Measurements from ENCODE around the gene NOVA2. TPM values are rescaled to one million over a fixed set of nuclear protein-coding genes. Genes with fewer than 3 reads are reported as not detected.

The NOVA2 gene
- total RNA-seq, 1 experiment from 2014 or later, result 11.3 TPM

DNA sequence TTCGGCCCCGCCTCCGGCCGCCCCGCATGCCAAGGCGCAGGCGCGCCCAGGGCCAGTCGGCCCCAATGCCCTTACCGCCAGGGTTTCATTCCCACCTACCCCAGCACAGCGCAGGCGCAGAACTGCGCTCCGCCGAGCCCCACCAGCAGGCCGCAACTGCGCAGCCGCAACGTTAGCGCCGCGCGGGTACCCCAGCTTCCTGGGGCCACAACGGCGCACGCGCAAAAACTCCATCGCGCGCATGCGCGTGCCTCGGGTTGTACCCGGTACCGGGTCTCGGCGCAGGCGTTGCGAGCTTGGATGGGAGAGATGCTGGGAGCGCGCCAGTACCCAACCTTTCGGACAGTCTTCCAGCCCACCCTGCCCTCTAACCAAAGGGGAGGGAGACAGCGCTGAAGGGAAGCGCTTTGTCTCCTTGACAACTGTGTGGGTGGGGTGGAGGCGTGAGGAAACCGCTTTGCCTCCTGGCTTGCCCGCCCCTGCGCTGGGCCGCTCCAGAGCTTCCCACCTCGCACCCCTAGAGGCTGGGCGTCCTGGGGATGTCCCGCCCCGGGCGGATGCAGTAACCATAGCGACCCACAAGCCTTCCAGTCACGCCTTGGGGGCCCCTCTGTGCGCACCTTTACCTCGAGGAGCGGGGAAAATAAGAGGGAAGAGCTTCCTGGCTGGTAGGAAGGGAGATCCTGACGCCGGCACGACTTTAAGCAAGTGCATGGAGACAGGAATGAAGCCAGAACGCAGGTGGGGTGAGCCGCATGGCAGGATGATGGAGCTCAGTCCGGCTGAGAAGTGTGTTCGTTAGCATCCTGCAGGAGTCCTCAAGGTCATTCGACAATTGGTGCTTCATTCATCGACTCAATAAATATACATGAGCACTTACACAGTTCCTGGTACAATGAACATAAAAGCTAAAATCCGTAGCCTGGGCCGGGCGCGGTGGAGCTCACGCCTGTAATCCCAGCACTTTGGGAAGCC lies 70.7 kb downstream of the NOVA2 start (continued):
- TF ChIP-seq ZNF121 (CRISPR knock-in tag; IDR thresholded peaks at IDR 0.05), result no peak
- TF ChIP-seq, protein P1, sequence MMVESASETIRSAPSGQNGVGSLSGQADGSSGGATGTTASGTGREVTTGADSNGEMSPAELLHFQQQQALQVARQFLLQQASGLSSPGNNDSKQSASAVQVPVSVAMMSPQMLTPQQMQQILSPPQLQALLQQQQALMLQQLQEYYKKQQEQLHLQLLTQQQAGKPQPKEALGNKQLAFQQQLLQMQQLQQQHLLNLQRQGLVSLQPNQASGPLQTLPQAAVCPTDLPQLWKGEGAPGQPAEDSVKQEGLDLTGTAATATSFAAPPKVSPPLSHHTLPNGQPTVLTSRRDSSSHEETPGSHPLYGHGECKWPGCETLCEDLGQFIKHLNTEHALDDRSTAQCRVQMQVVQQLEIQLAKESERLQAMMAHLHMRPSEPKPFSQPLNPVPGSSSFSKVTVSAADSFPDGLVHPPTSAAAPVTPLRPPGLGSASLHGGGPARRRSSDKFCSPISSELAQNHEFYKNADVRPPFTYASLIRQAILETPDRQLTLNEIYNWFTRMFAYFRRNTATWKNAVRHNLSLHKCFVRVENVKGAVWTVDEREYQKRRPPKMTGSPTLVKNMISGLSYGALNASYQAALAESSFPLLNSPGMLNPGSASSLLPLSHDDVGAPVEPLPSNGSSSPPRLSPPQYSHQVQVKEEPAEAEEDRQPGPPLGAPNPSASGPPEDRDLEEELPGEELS (CRISPR knock-in tag; IDR thresholded peaks at IDR 0.05), result no peak
- no peak for TF ChIP-seq CBFB (CRISPR knock-in tag; IDR thresholded peaks at IDR 0.05; ENCODE audit: low read depth)
- TF ChIP-seq SP1 (CRISPR knock-in tag; conservative IDR thresholded peaks at IDR 0.05), result peak; percentile 23; the same call in 1 of the 2 replicates
- no peak for TF ChIP-seq JUN (CRISPR knock-in tag; IDR thresholded peaks at IDR 0.05)
- TF ChIP-seq, protein P2, sequence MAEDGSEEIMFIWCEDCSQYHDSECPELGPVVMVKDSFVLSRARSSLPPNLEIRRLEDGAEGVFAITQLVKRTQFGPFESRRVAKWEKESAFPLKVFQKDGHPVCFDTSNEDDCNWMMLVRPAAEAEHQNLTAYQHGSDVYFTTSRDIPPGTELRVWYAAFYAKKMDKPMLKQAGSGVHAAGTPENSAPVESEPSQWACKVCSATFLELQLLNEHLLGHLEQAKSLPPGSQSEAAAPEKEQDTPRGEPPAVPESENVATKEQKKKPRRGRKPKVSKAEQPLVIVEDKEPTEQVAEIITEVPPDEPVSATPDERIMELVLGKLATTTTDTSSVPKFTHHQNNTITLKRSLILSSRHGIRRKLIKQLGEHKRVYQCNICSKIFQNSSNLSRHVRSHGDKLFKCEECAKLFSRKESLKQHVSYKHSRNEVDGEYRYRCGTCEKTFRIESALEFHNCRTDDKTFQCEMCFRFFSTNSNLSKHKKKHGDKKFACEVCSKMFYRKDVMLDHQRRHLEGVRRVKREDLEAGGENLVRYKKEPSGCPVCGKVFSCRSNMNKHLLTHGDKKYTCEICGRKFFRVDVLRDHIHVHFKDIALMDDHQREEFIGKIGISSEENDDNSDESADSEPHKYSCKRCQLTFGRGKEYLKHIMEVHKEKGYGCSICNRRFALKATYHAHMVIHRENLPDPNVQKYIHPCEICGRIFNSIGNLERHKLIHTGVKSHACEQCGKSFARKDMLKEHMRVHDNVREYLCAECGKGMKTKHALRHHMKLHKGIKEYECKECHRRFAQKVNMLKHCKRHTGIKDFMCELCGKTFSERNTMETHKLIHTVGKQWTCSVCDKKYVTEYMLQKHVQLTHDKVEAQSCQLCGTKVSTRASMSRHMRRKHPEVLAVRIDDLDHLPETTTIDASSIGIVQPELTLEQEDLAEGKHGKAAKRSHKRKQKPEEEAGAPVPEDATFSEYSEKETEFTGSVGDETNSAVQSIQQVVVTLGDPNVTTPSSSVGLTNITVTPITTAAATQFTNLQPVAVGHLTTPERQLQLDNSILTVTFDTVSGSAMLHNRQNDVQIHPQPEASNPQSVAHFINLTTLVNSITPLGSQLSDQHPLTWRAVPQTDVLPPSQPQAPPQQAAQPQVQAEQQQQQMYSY (CRISPR knock-in tag; IDR thresholded peaks at IDR 0.05), result peak; percentile 97
- 0 out of 2 replicates have a peak, but pooled peaks have one; percentile 30 for TF ChIP-seq NFYB (CRISPR knock-in tag; conservative IDR thresholded peaks at IDR 0.05; ENCODE audit: low read depth)
- TF ChIP-seq, protein P3, sequence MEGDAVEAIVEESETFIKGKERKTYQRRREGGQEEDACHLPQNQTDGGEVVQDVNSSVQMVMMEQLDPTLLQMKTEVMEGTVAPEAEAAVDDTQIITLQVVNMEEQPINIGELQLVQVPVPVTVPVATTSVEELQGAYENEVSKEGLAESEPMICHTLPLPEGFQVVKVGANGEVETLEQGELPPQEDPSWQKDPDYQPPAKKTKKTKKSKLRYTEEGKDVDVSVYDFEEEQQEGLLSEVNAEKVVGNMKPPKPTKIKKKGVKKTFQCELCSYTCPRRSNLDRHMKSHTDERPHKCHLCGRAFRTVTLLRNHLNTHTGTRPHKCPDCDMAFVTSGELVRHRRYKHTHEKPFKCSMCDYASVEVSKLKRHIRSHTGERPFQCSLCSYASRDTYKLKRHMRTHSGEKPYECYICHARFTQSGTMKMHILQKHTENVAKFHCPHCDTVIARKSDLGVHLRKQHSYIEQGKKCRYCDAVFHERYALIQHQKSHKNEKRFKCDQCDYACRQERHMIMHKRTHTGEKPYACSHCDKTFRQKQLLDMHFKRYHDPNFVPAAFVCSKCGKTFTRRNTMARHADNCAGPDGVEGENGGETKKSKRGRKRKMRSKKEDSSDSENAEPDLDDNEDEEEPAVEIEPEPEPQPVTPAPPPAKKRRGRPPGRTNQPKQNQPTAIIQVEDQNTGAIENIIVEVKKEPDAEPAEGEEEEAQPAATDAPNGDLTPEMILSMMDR (IDR thresholded peaks at IDR 0.05), result no peak
- 0 out of 2 replicates have a peak, but pooled peaks have one; percentile 7 for TF ChIP-seq ETV6 (CRISPR knock-in tag; IDR thresholded peaks at IDR 0.05)
- no peak for TF ChIP-seq ZNF317 (CRISPR knock-in tag; IDR thresholded peaks at IDR 0.05; ENCODE audit: borderline replicate concordance, low read depth)
- TF ChIP-seq EMX1 (CRISPR knock-in tag; IDR thresholded peaks at IDR 0.05), result no peak
- TF ChIP-seq TEAD4 (CRISPR knock-in tag; IDR thresholded peaks at IDR 0.05), result no peak
- TF ChIP-seq, protein P4, sequence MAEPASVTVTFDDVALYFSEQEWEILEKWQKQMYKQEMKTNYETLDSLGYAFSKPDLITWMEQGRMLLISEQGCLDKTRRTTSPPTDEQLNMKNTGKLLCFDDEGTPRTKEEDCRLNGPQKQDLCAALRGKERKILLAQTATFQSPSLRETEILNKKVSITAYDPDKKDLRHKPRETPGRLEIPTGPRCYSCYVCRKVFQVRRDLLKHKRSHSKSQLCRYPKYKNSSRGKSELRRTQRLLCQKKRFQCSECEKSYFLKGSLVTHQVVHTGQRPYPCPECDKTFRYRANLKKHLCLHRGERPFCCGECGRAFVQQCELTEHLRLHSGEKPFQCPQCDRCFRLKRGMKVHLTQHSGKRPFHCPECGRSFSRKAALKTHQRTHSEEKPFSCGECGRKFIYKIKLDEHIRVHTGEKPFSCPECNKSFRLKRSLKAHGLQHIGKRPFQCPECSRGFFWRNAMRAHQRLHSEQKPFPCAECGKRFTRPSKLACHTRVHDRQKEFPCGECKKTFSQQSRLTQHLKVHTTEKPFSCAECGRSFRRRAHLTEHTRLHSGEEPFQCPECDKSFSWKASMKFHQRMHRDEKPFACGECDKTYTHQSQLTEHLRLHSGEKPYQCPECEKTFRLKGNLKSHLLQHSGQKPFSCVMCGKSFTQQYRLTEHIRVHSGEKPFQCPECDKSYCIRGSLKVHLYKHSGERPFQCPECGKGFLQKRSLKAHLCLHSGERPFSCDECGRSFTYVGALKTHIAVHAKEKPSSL (CRISPR knock-in tag; conservative IDR thresholded peaks at IDR 0.05), result no peak
- TF ChIP-seq, protein P5, sequence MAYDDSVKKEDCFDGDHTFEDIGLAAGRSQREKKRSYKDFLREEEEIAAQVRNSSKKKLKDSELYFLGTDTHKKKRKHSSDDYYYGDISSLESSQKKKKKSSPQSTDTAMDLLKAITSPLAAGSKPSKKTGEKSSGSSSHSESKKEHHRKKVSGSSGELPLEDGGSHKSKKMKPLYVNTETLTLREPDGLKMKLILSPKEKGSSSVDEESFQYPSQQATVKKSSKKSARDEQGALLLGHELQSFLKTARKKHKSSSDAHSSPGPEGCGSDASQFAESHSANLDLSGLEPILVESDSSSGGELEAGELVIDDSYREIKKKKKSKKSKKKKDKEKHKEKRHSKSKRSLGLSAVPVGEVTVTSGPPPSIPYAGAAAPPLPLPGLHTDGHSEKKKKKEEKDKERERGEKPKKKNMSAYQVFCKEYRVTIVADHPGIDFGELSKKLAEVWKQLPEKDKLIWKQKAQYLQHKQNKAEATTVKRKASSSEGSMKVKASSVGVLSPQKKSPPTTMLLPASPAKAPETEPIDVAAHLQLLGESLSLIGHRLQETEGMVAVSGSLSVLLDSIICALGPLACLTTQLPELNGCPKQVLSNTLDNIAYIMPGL (CRISPR knock-in tag; IDR thresholded peaks at IDR 0.05), result no peak
- TF ChIP-seq ESRRA (CRISPR knock-in tag; IDR thresholded peaks at IDR 0.05; ENCODE audit: borderline replicate concordance), result no peak
- TF ChIP-seq, protein P6, sequence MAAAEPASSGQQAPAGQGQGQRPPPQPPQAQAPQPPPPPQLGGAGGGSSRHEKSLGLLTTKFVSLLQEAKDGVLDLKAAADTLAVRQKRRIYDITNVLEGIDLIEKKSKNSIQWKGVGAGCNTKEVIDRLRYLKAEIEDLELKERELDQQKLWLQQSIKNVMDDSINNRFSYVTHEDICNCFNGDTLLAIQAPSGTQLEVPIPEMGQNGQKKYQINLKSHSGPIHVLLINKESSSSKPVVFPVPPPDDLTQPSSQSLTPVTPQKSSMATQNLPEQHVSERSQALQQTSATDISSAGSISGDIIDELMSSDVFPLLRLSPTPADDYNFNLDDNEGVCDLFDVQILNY (CRISPR knock-in tag; IDR thresholded peaks at IDR 0.05), result peak; percentile 62; the same call in 1 of the 2 replicates
- no peak; the same call in 1 of the 2 replicates for TF ChIP-seq KAT7 (CRISPR knock-in tag; IDR thresholded peaks at IDR 0.05; ENCODE audit: borderline replicate concordance)
- TF ChIP-seq SMAD4 (CRISPR knock-in tag; IDR thresholded peaks at IDR 0.05), result no peak
- TF ChIP-seq, protein P7, sequence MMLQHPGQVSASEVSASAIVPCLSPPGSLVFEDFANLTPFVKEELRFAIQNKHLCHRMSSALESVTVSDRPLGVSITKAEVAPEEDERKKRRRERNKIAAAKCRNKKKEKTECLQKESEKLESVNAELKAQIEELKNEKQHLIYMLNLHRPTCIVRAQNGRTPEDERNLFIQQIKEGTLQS (CRISPR knock-in tag; conservative IDR thresholded peaks at IDR 0.05), result no peak
- TF ChIP-seq, protein P8, sequence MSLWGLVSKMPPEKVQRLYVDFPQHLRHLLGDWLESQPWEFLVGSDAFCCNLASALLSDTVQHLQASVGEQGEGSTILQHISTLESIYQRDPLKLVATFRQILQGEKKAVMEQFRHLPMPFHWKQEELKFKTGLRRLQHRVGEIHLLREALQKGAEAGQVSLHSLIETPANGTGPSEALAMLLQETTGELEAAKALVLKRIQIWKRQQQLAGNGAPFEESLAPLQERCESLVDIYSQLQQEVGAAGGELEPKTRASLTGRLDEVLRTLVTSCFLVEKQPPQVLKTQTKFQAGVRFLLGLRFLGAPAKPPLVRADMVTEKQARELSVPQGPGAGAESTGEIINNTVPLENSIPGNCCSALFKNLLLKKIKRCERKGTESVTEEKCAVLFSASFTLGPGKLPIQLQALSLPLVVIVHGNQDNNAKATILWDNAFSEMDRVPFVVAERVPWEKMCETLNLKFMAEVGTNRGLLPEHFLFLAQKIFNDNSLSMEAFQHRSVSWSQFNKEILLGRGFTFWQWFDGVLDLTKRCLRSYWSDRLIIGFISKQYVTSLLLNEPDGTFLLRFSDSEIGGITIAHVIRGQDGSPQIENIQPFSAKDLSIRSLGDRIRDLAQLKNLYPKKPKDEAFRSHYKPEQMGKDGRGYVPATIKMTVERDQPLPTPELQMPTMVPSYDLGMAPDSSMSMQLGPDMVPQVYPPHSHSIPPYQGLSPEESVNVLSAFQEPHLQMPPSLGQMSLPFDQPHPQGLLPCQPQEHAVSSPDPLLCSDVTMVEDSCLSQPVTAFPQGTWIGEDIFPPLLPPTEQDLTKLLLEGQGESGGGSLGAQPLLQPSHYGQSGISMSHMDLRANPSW (CRISPR knock-in tag; conservative IDR thresholded peaks at IDR 0.05; ENCODE audit: low read depth), result no peak
- TF ChIP-seq, protein P9, sequence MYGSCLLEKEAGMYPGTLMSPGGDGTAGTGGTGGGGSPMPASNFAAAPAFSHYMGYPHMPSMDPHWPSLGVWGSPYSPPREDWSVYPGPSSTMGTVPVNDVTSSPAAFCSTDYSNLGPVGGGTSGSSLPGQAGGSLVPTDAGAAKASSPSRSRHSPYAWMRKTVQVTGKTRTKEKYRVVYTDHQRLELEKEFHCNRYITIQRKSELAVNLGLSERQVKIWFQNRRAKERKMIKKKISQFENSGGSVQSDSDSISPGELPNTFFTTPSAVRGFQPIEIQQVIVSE (CRISPR knock-in tag; IDR thresholded peaks at IDR 0.05; ENCODE audit: borderline replicate concordance), result no peak
